Measurements from ENCODE around the gene RAPGEF1.

DNA sequence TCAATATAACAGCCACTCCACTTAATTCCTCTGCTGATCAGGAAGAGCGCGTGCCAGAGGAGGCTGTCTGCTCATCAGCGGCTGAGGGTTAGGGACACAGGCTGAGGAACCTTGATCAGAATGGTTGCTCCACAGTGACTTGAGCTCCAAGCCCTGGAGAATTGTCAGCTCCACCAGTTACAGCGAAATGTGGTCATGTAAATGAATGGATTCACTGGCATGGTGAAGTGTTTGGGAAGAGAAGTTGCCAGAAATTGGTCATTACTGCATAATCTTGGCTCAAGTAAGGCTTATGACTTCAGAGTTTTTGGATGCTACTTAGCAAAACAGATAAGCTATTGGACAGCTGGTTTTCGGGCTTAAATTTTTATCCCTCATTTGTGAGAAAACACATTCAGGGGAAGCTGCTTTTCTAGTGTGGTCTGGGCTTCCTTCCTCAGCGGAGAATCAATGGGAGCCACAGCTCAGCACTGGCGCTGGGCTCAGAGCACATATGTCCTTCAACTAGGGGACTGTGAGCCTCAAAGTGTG is 129.6 kb downstream of the RAPGEF1 start:
- no peak for TF ChIP-seq POLR2A (IDR thresholded peaks at IDR 0.05; ENCODE audit: low read length)
- TF ChIP-seq GATA1 (IDR thresholded peaks at IDR 0.05; ENCODE audit: low read depth, low read length), result no peak
